Measurements from ENCODE around the gene PKDCC.

GRCh38 chr2:42059261-42059898 lies 11.6 kb downstream of the PKDCC start:
- TF ChIP-seq, protein P1, sequence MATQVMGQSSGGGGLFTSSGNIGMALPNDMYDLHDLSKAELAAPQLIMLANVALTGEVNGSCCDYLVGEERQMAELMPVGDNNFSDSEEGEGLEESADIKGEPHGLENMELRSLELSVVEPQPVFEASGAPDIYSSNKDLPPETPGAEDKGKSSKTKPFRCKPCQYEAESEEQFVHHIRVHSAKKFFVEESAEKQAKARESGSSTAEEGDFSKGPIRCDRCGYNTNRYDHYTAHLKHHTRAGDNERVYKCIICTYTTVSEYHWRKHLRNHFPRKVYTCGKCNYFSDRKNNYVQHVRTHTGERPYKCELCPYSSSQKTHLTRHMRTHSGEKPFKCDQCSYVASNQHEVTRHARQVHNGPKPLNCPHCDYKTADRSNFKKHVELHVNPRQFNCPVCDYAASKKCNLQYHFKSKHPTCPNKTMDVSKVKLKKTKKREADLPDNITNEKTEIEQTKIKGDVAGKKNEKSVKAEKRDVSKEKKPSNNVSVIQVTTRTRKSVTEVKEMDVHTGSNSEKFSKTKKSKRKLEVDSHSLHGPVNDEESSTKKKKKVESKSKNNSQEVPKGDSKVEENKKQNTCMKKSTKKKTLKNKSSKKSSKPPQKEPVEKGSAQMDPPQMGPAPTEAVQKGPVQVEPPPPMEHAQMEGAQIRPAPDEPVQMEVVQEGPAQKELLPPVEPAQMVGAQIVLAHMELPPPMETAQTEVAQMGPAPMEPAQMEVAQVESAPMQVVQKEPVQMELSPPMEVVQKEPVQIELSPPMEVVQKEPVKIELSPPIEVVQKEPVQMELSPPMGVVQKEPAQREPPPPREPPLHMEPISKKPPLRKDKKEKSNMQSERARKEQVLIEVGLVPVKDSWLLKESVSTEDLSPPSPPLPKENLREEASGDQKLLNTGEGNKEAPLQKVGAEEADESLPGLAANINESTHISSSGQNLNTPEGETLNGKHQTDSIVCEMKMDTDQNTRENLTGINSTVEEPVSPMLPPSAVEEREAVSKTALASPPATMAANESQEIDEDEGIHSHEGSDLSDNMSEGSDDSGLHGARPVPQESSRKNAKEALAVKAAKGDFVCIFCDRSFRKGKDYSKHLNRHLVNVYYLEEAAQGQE (IDR thresholded peaks at IDR 0.05; ENCODE audit: insufficient read depth in 1 of 2, low read depth in 2 of 2, low read length in 1 of 2), result no peak
- TF ChIP-seq CTCF (IDR thresholded peaks at IDR 0.05) (no peak), POLR2AphosphoS5 (IDR thresholded peaks at IDR 0.05; ENCODE audit: low read depth, low read length) (no peak)

Data from Panc1 (cell line).